Measurements from ENCODE around the gene PIK3C3. TPM values are rescaled to one million over a fixed set of nuclear protein-coding genes. Genes with fewer than 3 reads are reported as not detected.

The PIK3C3 gene
- total RNA-seq, 2 donors from 2014 or later: 23.1 to 31.0 TPM

DNA sequence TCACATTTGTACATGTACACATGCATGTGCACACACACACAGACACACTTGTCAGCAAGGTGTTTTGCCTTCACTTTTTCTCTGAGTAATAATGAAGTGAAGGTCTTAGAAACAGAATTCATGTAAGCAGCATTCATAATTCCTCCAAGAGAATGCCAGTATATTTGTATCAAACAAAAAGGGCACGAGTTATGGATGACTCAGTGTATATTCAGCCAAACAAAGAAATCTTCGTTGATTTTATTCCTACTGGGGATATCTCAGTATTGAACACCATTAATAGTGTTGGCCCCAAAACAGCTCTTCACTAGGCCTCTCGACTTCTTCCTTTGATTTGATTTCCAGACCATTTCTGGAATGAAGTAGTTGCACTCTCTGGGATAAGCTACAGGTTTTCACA is 125.3 kb downstream of the PIK3C3 start:
- Histone ChIP-seq H3K9me3 (no peaks in the 10 kb centered on the region), H3K27ac (no peak overlapping the region), H3K4me1 (no peaks in the 10 kb centered on the region), H3K36me3 (replicated peaks in 1 of 2; ENCODE audit: insufficient read depth in 1 of 2, low read depth in 2 of 2) (peaks cover 0 to 5% of the 10 kb centered on the region in 2 donors), H3K27me3 (no peaks in the 10 kb centered on the region), H3K4me3 (no peak overlapping the region)
- DNase-seq: no peak
- 85 to 87% methylated on average over 3 of the region's 3 CpGs for WGBS, 2 donors
- intact Hi-C loops (cut with DNase I): no loop called here
- ATAC-seq: no peak
- TF ChIP-seq CTCF (IDR thresholded peaks at IDR 0.05) (no peak), POLR2A (IDR thresholded peaks at IDR 0.05) (no peak)

GRCh38 chr18:42082415-42083234 is 127.6 kb downstream of the PIK3C3 start:
- intact Hi-C loops (cut with DNase I): no loop called here
- no peak for ATAC-seq
- Histone ChIP-seq H3K9me3 (no peaks in the 10 kb centered on the region), H3K27me3 (no peaks in the 10 kb centered on the region), H3K4me1 (no peaks in the 10 kb centered on the region), H3K4me3 (no peak overlapping the region), H3K27ac (no peak overlapping the region), H3K36me3 (replicated peaks in 1 of 2; ENCODE audit: insufficient read depth in 1 of 2, low read depth in 2 of 2) (peaks cover 0 to 5% of the 10 kb centered on the region in 2 donors)
- DNase-seq: no peak
- TF ChIP-seq CTCF (IDR thresholded peaks at IDR 0.05): no peak
- no peak for TF ChIP-seq POLR2A (IDR thresholded peaks at IDR 0.05)
- WGBS, 2 donors: 87 to 94% methylated on average over 4 of the region's 4 CpGs

DNA sequence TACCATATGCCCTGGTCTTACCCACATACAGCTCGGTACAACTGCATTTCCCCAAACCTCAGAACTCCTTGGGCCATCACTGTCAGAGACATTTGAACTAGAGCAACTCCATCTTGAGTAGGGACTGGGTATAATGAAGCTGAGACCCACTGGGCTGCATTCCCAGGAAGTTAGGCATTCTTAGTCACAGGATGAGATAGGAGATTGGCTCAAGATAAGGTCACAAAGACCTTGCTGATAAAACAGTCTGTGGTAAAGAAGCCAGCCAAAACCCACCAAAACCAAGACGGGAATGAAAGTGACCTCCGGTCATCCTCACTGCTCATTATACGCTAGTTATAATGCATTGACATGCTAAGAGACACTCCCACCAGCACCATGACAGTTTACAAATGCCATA is 131.3 kb downstream of the PIK3C3 start:
- WGBS, 2 donors: 80 to 95% methylated on average over 4 of the region's 4 CpGs
- H3K4me1 ChIP-seq: no peaks in the 10 kb centered on the region
- DNase-seq: no peak
- no peak overlapping the region for H3K27ac ChIP-seq
- H3K27me3 ChIP-seq: no peaks in the 10 kb centered on the region
- intact Hi-C loops (cut with DNase I): no loop called here
- no peak for ATAC-seq
- no peaks in the 10 kb centered on the region for H3K36me3 ChIP-seq (replicated peaks in 1 of 2; ENCODE audit: insufficient read depth in 1 of 2, low read depth in 2 of 2)
- H3K4me3 ChIP-seq: no peak overlapping the region
- H3K9me3 ChIP-seq: no peaks in the 10 kb centered on the region
- TF ChIP-seq CTCF (IDR thresholded peaks at IDR 0.05): no peak
- no peak for TF ChIP-seq POLR2A (IDR thresholded peaks at IDR 0.05)

DNA sequence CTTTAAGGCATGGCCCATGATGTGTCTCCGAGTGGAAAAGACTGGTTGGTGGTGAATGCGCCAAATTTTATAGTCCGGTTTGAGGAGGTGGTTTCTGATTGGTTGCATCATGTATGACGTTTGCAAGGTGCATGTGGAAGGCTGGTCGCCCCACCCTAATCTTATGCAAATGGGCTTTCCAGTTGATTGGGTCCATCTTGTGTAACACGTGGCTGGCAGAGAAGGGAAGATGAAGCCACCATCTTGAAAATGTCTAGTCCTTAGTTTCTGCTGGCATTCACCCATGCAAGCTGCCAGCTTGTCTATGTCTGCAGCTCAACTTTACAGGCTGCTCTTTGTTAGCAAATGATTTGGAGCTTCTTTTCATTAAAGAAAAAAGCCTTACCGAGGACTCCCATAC is 132.2 kb downstream of the PIK3C3 start:
- no peak overlapping the region for H3K4me3 ChIP-seq
- 84 to 90% methylated on average over 7 of the region's 7 CpGs for WGBS, 2 donors
- no peaks in the 10 kb centered on the region for H3K9me3 ChIP-seq
- H3K4me1 ChIP-seq: no peaks in the 10 kb centered on the region
- no peaks in the 10 kb centered on the region for H3K27me3 ChIP-seq
- ATAC-seq: no peak
- H3K27ac ChIP-seq: no peak overlapping the region
- TF ChIP-seq POLR2A (IDR thresholded peaks at IDR 0.05): no peak
- TF ChIP-seq CTCF (IDR thresholded peaks at IDR 0.05): no peak
- DNase-seq: no peak
- intact Hi-C loops (cut with DNase I): no loop called here
- no peaks in the 10 kb centered on the region for H3K36me3 ChIP-seq (replicated peaks in 1 of 2; ENCODE audit: insufficient read depth in 1 of 2, low read depth in 2 of 2)

DNA sequence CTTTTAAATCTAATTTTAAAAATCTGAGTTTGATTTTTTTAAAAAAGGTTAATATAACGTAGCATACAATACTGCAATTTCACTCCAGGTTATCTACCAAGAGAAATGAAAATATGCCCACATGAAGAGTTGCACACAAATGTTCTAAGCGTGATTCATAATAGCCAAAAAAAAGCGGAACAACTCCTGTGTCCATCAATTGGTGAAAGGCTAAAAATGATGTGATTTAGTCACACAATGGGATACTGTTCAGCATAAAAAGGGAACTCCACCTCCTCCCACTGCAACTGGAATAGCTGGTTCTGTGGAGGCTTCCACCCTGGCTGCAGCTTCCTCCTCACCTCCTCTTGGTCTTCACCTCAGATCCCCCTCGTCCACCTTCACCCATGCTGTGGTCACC is 132.8 kb downstream of the PIK3C3 start:
- Histone ChIP-seq H3K9me3 (no peaks in the 10 kb centered on the region), H3K4me1 (no peaks in the 10 kb centered on the region), H3K36me3 (replicated peaks in 1 of 2; ENCODE audit: insufficient read depth in 1 of 2, low read depth in 2 of 2) (no peaks in the 10 kb centered on the region), H3K27ac (no peak overlapping the region), H3K27me3 (no peaks in the 10 kb centered on the region), H3K4me3 (no peak overlapping the region)
- WGBS, 2 donors: 90 to 91% methylated on average over 4 of the region's 4 CpGs
- TF ChIP-seq POLR2A (IDR thresholded peaks at IDR 0.05) (no peak), CTCF (IDR thresholded peaks at IDR 0.05) (no peak)
- intact Hi-C loops (cut with DNase I): no loop called here
- ATAC-seq (no peak), DNase-seq (no peak)
